ENCODE data around the gene EPB41L1.

Gene EPB41L1

GRCh38 chr20:36253036-36253435 lies 98.5 kb downstream of the EPB41L1 start:
- no peak for DNase-seq (ENCODE audit: insufficient read length, low spot score)
- FAIRE-seq = no peak

- FAIRE-seq (no peak), DNase-seq (ENCODE audit: insufficient read length, low spot score) (no peak)
Measured at GRCh38 chr20:36254076-36254475, 99.5 kb downstream of the EPB41L1 start.

DNA sequence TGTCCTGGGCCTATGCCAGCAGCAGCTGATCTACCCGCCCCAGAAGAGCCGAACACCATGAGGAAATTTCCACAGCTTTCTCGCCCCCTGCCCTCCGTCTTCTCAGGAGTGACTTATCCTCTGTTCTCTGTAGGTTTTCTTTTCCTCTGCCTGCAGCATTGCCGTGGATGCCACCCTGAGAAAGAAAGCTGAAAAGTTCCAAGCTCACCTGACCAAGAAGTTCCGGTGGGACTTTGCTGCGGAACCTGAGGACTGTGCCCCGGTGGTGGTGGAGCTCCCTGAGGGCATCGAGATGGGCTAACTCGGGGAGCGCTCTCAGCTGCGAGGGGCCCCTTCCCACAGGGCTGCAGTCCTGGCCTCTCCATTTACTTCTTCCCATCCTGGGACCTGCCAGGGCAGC lies 100.9 kb downstream of the EPB41L1 start:
- no peak for FAIRE-seq

GRCh38 chr20:36259177-36260061 lies 104.9 kb downstream of the EPB41L1 start:
- FAIRE-seq = no peak
- no peak for DNase-seq (ENCODE audit: insufficient read length, low spot score)

More for the DNA sequence above, 100.9 kb downstream of the EPB41L1 start:
- DNase-seq (ENCODE audit: insufficient read length, low spot score) = no peak

GRCh38 chr20:36260316-36260715 lies 105.8 kb downstream of the EPB41L1 start:
- no peak for DNase-seq (ENCODE audit: insufficient read length, low spot score)
- no peak for FAIRE-seq

DNA sequence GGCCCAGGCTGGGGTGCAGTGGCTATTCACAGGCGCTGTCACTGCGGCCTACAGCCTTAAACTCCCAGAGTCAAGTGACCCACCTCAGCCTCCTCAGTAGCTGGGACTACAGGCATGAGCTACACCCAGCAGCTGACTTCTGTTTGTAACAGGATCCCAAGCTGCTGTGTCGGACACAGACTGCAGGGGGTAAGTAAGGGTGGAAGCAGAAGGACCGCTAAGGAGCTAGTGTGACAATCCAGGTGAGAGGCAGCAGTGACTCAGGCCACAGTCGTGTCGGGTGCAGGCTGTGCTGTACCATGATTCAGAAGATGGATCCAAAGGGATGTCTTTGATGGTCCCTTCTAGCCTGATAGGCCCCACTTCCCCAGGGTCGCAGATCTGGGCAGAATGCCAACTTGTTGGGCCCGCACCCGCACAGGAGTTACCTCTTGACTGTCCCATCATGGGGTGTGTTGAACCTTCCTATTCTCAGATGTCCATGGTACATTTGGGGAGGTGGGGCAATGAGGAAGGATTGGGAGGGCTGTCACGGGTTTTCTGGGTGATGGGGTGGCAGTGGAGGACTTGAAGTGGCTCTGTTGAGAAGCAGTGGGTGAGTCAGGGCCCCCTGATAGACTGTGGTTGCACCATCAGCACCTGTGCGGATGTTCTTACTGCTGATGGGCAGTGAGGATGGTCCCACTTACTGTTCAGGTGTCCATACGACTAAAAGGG lies 107.0 kb downstream of the EPB41L1 start:
- peak; percentile 38 for FAIRE-seq

DNA sequence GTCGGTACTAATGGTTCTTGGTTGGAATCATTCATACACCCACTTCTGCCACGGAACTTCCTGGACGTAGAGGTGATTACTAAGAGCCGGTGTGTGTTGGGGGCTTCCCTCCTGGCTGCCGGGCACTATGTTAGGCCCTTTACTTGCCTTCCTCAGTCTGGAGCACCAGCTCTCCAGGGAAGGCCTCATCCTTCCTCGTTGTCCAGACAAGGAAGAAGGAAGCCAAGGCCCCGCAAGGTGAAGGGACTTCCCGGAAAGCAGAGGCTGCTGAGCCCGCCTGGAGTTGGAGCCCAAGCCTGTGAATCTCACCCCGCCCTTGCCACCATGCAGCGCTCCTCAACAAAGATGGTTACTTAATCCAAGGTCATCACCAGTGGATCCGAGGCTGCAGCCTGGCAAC lies 107.9 kb downstream of the EPB41L1 start:
- FAIRE-seq (no peak), DNase-seq (ENCODE audit: insufficient read length, low spot score) (no peak)

More for the DNA sequence above, 107.0 kb downstream of the EPB41L1 start:
- no peak for DNase-seq (ENCODE audit: insufficient read length, low spot score)

DNA sequence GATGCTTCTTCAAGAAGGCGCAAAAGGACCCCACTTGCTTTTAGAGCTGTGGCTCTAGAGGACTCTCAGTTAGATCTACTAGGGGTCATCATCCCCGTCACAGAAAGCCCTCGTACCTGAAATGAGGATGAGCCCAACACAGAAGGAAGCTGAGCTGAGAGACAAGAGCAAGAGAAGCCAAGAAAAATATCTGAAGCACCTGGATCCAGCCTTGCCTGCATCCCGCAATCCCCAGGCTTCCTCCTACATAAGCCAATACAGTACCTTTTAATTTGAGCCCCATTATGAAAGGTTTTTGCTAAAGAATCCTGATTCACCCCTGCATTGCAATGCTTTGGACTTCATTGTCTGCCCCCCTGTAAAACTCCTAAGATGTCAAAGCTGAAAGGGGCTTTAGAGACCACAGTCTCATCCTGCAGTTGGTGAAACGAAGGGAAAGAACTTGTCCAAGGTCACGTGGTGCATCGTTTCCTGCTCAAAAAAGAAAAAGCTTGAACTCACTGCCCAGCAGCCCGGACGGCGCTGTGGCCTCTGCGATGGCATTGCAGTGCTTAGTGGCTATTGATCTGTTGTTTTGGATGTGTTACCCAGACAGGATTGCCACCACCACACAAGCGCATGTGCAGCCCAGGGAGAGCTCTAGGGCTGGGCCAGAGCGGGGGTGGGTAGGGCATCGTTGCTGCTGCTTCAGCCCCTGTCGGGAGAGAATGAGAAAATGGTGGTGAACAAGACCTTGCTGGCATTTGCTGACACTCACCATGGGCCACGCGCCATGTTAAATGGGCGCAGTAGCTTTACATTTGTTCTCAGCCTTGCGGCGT lies 110.1 kb downstream of the EPB41L1 start:
- FAIRE-seq (no peak), DNase-seq (ENCODE audit: insufficient read length, low spot score) (no peak)

DNA sequence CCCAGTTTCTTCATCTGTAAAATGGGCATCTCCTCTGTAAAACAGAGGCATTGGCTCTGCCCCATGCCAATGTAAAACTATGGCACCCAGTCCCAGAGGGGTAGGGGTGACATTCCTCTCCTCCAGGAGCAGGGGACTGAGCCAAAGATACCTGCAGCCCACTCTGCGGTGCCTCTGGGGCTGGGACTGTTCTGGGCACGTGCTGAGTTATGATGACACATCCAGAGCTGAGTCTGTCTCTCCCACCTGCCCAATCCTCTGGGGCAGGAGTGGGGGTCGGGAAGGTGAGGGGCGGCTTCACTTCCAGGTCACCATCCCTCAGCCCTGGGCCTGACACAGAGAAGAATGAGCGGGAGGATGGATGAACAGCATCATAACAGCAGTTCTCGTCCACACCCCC lies 111.6 kb downstream of the EPB41L1 start:
- no peak for FAIRE-seq
- DNase-seq (ENCODE audit: insufficient read length, low spot score) = no peak

DNA sequence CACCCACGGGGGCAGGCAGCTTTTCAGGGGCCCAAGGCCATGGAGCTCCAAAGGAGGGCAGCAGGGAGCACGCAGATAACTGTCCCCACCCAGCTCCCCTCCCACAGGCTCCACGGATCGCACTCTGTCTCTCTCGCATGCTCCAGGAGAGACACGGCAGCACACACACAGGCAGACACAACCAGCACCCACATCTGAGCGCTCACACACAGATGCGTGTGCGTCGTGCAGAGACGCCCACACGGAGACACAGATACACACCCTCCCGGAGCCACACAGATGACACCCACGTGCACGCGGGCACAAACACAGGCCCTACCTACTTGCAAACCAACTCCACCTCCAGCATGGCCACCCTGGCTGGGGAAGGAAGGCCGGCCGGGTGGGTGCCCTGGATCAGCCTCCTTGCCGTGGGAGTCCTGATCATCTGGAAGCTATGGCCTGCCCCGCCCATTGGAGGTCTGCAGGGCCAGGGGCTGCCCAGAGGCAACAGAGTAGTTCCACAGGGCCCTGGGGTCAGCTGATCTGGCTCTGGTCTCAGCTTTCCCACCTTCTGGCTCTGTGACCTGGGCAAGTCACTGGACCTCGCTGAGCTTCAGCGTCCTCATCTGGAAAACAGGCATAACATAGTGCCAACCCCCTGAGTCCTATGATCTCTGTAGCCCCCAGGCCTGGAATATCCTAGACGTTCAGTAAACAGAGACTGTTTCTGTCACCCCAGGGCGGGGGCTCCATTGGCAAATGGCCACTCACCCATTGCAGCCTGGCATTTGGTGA lies 113.3 kb downstream of the EPB41L1 start:
- FAIRE-seq = no peak
- no peak for DNase-seq (ENCODE audit: insufficient read length, low spot score)

GRCh38 chr20:36268440-36269342 lies 114.2 kb downstream of the EPB41L1 start:
- DNase-seq (ENCODE audit: insufficient read length, low spot score) = no peak
- no peak for FAIRE-seq

GRCh38 chr20:36269507-36269906 lies 115.0 kb downstream of the EPB41L1 start:
- DNase-seq (ENCODE audit: insufficient read length, low spot score) = no peak
- FAIRE-seq = peak; percentile 36

DNA sequence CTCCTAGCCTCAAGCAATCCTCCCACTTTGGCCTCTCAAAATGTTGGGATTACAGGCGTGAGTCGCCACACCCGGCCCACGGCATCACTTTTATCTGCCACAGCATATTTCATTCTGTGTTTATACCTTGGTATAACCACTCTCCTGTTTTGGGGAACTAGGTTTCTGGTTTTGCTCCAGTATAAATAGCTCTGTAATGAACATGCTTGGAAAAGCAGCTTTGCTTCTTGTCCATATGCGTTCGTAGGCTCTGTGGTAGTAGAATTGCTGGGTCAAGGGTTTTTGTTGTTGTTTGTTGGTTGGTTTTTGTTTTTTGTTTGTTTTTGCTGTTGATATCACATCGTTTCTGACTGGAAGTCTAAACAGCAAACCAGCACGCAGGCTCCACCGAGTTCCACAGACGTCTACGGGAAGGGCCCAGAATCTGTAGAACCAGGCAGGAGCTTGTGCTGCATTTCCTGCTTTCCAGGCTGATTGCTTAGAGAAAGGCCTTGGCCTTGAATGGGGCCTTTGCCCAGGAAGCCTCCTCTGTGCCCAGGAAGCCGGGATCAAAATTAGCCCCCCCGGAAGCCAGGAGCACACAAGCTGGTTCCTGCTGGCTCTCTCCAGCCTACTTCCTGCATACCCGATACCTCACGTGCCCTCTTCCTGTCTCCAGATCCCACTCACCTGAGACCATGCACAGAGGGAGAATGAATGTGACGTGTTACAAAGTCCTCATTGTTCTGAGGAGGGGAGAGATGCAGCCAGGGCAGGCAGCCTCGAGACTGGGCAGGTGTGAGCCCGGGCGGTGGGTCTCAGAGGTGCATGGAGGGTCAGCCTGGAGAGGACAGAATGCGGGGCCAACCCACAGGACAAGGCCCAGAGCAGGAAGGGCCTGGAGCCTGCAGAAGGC lies 116.5 kb downstream of the EPB41L1 start:
- DNase-seq (ENCODE audit: insufficient read length, low spot score) = no peak
- no peak for FAIRE-seq

- DNase-seq (ENCODE audit: insufficient read length, low spot score) (no peak), FAIRE-seq (no peak)
Measured at GRCh38 chr20:36271639-36272546, 117.4 kb downstream of the EPB41L1 start.

GRCh38 chr20:36272547-36273220 lies 118.1 kb downstream of the EPB41L1 start:
- DNase-seq (ENCODE audit: insufficient read length, low spot score) (no peak), FAIRE-seq (no peak)

DNA sequence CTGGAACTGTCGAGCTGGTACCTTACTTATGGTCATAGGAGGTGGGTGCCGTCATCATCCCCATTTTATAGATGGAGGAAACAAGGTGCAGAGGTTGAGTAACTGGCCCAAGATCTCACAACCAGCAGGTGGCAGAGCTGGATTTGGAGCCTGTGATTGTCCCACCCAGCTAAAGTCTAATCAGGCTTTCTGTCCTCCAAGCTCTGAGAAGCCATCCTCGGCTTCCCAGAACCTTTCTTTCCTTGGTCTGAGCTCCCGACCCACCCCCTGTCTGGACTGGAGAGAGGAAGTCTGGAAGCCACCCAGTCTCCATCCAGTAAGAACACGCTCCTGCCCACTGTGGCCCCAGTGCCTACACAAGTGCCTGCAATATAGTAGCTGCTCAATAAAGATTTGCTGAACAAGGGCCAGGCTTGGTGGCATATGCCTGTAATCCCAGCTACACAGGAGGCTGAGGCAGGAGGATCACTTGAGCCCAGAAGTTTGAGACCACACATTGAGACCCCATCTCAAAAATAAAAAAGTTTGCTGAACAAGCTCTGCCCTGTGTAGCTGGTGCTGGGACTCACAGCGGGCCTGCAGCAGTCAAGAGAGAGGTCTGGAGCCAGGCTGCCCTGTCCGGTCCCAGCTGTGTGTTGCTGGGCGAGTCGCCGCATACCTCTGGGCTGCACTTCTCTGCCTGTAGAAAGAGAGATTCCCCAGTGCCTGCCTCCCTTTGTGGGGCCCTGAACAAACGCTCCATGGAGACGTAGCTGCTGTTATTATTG lies 119.1 kb downstream of the EPB41L1 start:
- FAIRE-seq (no peak), DNase-seq (ENCODE audit: insufficient read length, low spot score) (peak; percentile 29)
